ENCODE data around the gene NNT.
"Not testable (repeated sequence)": the region's sequence is repeated elsewhere in the genome, so short reads cannot be mapped to it uniquely, and the experiment has no call there.

Gene NNT

GRCh38 chr5:43602461-43603343 lies at the start of gene NNT:
NNT (plus strand) TSS chr5:43603180; CDS start chr5:43609196, 6,016 bp downstream.
- peak; percentile 83 for DNase-seq (ENCODE audit: low spot score)

DNA sequence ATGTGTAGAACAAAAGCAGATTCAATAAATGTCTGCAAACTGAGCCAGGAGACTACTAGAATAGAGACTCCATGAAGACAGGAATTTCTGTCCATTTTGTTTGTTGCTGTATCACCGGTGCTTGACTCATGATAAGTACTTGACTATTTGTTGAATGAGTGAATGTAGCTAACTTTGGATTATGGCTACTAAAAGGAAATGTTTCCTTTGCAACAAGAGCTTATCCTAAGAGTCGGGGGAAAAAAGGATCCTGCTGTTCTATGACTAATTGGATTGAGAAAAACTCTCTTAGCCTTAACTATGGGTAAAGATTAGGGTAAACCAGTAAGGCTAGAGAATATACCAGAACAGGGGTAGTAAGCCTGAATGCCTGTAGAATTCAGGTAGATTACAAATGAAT lies 49.6 kb upstream of the NNT start:
- no peak for DNase-seq (ENCODE audit: low spot score)

- no peak for DNase-seq (ENCODE audit: low spot score)
Observed at GRCh38 chr5:43554497-43554896, 48.5 kb upstream of the NNT start.

DNA sequence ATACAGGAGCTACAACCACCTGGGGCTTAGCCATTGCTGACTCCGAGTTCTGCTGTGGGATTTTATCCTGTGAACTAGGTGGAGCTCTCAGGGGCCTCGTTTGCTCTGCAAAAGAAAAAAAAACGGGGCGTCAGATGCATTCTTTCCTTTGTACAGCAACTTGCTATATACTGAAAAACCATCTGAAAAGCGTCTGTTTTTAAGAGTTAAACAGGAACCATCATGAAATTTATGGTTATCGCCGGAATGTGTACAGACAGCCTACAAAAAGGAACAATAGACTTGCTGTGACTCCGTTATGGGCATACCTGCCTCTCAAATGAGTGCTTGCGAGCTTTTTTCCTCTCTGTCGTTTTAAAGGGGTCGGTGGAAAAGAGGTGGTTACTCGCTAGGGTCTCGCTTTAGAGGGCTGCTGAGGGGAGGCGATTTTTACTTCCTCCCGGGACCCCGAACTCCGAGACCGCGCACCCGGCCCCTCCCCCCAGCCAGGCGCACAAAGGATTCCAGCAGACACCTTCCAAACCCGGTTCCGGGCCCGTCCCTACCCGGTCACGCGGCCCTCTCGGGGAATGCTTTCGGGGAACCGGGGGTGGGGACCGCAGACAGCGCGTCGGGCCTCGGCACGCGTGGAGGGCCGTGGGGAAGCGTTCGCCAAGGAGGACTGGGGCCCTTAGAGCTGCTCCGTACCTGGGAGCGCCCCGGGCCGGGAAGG lies 46.9 kb upstream of the NNT start:
- DNase-seq (ENCODE audit: low spot score): peak; percentile 59

DNA sequence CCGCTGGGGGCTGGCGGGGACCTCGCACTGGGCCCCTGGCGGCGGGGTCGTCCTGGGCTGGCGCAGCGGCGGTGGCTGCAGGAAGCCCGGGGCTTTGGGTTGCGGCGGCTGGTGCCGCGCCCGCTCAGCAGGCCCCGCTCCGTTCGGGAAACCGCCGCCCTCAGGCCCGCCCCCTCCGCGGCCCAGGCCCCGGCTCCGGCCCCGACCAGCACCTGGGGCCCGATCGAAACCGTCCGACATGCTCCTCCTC lies 46.4 kb upstream of the NNT start:
- DNase-seq (ENCODE audit: low spot score): not testable (repeated sequence)

DNA sequence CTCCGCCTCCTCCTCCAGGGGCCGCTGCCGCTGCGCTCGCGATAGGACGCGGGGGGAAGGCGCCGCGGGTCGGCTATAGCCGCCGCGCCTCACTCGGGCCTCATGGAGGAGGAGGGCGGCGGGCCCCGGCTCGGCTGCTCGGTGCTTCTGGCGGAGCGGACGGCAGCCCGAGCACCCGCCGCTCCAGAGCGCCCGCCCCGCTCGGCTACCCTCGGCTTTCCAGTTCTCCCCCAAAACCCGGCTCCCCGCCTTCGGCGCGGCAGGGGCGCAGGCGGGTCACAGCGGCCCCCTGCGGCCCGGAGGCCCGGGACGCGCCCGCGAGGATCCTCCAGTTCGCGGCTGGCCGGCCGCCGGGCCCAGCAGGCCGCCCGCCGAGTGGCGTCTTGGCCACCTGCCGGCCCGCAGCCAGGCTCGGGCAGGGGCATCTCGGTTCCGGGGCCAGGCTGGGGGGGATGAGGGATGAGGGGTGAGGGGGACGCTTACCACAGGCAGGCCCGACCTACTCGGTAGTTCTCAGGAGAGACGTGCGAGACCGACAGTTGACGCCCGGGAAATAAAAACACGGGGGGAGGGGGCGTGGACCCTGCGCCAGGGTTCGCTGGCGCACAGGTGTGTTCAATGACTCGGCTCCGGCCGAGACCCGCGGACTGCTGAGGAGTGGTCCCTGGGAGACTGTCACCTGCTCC lies 46.0 kb upstream of the NNT start, which contains the start of gene PAIP1:
TSS of gene PAIP1 (minus strand) at position 221 of the 686 bp plus-strand sequence. CDS start 231 bp downstream, outside the sequence.
- peak; percentile 90 for DNase-seq (ENCODE audit: low spot score)

DNA sequence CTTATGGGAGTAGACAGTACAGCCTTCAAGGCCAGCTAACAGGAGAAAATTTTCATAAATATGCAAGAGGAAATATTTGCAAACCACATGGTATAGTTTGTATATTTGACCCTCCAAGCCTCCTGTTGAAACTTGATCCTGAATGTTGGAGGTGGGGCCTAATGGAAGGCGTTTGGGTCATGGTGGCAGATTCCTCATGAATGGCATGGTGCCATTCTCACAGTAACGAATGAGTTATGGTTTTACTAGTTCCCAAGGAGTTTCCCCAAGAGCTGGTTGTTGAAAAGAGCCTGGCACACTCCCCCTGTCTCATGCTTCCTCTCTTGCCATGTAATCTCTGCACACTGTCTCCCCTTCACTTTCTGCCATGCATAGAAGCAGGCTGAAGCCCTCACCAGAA lies 42.9 kb upstream of the NNT start:
- DNase-seq (ENCODE audit: low spot score): no peak

DNA sequence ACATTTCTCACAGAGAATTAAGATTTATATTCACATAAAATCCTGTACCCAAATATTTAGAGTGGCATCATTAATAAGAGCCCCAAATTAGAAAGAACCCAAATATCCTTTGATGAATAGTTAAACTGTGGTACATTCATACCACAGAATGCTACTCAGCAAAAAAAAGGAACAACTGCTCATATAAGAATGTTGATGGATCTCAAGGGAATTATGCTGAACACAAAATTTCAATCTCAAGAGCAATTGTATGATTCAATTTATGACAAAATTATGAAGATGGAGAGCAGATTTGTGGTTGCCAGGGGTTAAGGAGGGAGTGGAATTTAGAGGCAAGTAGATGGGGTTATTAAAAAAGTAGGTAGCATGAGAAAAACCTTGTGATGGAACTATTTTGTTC lies 41.6 kb upstream of the NNT start:
- DNase-seq (ENCODE audit: low spot score): no peak

GRCh38 chr5:43563321-43563720 lies 39.7 kb upstream of the NNT start:
- no peak for DNase-seq (ENCODE audit: low spot score)

GRCh38 chr5:43564289-43564850 lies 38.6 kb upstream of the NNT start:
- no peak for DNase-seq (ENCODE audit: low spot score)

GRCh38 chr5:43565043-43565442 lies 37.9 kb upstream of the NNT start:
- DNase-seq (ENCODE audit: low spot score): no peak

DNA sequence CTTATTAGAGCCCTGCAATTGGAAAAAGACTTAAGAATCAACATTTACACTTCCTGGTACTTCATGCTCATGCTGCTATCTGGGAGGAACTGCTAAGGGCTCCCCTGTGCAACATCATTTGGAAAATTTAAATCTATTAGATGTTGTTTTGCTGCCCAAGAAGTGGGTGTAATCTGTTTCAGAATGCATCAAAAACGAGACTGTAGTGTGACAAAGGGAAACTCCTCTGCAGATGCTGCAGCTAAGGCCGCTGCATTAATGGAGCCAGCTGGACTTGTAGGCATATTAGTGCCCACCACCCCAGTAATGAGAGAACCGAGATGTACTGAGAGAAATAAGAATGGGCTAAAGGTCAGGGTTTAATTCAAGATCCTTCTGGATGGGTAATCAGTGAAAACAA lies 35.0 kb upstream of the NNT start:
- no peak for DNase-seq (ENCODE audit: low spot score)

- no peak for DNase-seq (ENCODE audit: low spot score)
Observed at GRCh38 chr5:43569236-43569746, 33.7 kb upstream of the NNT start.

DNA sequence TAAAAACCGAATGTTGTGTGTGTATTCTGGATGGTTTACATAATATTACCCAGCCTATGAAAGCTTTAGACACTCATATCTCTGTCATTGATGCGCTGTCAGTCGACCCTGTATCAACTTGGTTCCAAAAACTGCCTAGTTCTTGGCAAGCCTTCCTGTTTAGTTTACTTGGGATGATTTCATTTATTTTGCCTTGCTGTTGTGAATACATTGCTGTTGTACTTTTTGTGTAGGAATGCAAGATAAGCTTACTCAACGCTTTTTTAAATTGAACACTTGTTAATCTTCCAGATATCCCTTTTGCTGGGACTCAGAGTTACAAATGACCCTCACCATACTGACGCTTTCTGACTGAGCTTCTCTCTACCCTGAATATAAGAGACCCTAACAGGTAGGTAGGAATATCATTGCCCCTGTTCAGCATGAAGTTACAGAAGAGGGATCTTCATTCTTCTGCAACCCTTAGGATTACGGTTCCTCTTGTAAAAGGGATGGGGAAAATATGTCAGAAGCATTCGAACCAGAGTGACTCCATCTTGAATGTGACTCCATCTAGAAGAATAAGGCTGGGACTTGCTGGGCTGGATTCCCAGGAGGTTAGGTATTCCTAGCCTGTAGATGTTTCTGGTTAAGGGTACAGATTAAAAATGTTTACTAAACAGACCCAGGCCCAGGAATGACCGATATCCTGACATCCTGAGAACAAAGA lies 32.4 kb upstream of the NNT start:
- DNase-seq (ENCODE audit: low spot score): no peak

GRCh38 chr5:43571237-43571636 lies 31.7 kb upstream of the NNT start:
- no peak for DNase-seq (ENCODE audit: low spot score)

- no peak for DNase-seq (ENCODE audit: low spot score)
Observed at GRCh38 chr5:43572357-43572756, 30.6 kb upstream of the NNT start.

- no peak for DNase-seq (ENCODE audit: low spot score)
Observed at GRCh38 chr5:43573058-43573457, 29.9 kb upstream of the NNT start.

DNA sequence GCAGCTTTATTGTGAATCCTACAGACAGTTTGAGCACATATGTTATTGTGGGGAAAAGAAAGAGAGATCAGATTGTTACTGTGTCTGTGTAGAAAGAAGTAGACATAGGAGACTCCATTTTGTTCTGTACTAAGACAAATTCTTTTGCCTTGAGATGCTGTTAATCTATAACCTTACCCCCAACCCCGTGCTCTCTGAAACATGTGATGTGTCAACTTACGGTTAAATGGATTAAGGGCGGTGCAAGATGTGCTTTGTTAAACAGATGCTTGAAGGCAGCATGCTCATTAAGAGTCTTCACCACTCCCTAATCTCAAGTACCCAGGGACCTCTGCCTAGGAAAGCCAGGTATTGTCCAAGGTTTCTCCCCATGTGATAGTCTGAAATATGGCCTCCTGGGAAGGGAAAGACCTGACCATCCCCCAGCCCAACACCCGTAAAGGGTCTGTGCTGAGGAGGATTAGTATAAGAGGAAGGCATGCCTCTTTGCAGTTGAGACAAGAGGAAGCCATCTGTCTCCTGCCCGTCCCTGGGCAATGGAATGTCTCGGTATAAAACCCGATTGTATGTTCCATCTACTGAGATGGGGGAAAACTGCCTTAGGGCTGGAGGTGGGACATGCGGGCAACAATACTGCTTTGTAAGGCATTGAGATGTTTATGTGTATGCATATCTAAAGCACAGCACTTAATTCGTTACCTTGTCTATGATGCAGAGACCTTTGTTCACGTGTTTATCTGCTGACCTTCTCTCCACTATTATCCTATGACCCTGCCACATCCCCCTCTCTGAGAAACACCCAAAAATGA lies 22.4 kb upstream of the NNT start:
- DNase-seq (ENCODE audit: low spot score): not testable (repeated sequence)

DNA sequence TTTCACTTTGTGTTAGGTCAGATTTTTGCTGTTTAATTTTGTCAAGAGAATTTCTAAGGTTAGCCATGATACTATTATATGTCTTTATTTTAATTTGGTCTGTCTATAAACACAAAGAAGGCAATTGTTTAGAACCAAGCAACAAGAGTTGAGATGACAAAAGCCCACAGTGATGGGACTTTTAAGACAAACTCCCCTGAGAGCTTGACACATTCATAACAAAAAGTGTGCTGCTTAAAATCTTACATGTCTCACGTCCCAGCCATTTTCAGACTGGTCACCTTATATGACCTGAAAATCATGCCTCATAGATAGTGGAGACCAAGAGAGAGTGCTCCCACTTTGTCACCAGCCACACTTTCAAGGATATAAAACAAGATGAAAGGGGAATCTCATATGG lies 21.6 kb upstream of the NNT start:
- DNase-seq (ENCODE audit: low spot score): no peak

DNA sequence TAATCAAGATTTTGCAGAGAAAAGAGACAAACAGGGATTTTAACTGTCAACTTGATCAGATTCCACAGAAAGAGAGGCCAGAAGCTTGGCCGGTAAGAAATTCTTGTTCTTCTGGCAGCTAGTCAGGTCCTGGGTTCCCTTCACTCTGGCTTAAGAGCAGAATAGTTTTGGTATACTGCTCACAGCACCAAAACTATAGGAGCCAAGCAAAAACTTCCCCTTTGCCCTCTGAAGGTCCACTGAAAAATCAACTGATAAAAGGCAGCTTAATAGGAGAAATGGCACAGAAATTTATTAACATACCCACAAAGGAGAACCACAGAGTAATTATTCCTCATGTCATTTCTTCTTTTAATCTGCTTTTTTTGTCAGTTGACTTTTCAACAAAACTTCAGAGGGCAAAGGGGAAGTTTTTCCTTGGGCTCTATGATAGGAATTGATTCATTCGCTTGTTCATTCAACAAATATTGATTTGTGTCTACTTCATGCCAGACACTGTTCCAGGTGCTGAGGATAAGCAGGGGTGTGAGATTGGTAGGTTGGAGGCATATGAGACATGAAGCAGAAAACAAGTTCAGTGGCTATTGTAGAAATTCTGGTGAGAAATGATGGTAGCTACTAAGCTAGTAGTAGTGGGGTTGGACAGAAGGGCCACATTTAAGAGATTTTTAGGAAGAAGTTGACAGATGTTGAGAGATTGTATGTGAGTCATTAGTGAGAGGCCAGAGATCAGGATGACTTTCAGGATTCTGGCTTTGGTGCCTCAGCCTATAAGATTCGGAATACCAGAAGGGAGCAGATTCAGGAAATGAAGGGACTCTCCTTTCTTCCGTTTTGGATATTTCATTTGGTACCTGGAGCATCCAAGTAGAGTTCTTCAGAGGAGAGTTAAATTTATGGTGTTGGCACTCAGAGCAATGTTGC lies 20.6 kb upstream of the NNT start:
- no peak for DNase-seq (ENCODE audit: low spot score)

All from HuH-7 (cell line).